OCI-LY1 (cell line): ENCODE data around the gene SLIT3.

Experiments
- EZH2 ChIP-seq: fragments of 200-600 bp; sonication (generic), shearing (Covaris generic); IDR thresholded peaks from 2 replicates; pipeline ENCODE4 v1.8.0; 2017; ENCODE audit warnings: borderline replicate concordance, mixed run types, mild to moderate bottlenecking, antibody characterized with exemption, low read length, moderate library complexity, mixed read lengths
- TF ChIP-seq, protein P1 (sequence below): fragments of 200-600 bp; sonication (generic), shearing (Covaris generic); IDR thresholded peaks from 2 replicates; pipeline ENCODE4 v1.5.1; 2017; ENCODE audit warnings: mild to moderate bottlenecking, antibody characterized with exemption, low read length, moderate library complexity, mixed read lengths

DNA sequence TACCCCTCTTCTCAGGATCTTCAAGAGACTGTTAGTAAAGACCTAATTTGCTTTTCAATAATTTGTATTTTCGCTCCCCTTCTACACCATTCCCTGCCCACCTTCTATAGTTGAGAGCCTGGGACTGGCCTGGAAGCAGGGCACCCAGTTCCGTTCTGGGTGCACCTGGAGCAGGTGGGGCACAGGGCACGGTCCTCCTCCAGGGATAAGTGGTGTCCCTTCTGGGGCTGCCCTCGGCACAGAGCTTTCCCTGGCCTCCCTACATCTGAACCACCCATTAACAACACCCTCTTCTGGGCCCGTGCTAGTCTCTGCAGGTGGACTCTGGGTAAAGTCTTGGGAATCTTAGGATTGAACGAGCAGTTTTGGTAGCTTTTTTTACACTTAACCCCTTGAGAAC lies 628.9 kb downstream of the SLIT3 start:
- TF ChIP-seq, protein P1, sequence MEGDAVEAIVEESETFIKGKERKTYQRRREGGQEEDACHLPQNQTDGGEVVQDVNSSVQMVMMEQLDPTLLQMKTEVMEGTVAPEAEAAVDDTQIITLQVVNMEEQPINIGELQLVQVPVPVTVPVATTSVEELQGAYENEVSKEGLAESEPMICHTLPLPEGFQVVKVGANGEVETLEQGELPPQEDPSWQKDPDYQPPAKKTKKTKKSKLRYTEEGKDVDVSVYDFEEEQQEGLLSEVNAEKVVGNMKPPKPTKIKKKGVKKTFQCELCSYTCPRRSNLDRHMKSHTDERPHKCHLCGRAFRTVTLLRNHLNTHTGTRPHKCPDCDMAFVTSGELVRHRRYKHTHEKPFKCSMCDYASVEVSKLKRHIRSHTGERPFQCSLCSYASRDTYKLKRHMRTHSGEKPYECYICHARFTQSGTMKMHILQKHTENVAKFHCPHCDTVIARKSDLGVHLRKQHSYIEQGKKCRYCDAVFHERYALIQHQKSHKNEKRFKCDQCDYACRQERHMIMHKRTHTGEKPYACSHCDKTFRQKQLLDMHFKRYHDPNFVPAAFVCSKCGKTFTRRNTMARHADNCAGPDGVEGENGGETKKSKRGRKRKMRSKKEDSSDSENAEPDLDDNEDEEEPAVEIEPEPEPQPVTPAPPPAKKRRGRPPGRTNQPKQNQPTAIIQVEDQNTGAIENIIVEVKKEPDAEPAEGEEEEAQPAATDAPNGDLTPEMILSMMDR = no peak
- TF ChIP-seq EZH2 = no peak
